Measurements from ENCODE around the gene SUMO2. TPM values are rescaled to one million over a fixed set of nuclear protein-coding genes. Genes with fewer than 3 reads are reported as not detected.
A peak's percentile ranks its signal among the peaks of the same experiment; 100 is the strongest.

SUMO2 gene
- total RNA-seq, 1 donor from 2014 or later: 23.9 TPM

DNA sequence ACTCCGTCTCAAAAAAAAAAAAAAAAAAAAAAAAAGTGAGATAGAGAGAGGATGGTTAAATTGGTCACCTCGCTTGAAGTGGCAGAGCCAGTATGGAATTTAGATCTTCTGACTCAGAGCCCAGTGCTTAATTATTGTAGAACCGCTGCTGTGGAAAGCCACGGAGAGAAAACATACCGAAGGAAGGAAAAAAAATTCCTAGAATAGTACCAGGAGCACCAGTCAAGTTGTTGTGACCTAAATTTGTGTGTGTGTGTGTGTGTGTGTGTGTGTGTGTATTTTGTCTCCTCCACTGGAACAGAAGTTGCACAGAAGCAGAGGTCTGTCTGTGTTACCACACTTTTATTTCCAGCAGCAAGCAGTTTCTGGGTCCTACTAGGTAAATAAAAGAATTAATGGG is 12.1 kb upstream of the SUMO2 start:
- intact Hi-C loops (cut with DNase I): no loop called here
- Histone ChIP-seq H3K27ac (no peak overlapping the region), H3K36me3 (no peaks in the 10 kb centered on the region), H3K27me3 (no peaks in the 10 kb centered on the region), H3K4me3 (no peak overlapping the region), H3K9me3 (no peaks in the 10 kb centered on the region), H3K4me1 (no peaks in the 10 kb centered on the region)
- no peak for TF ChIP-seq CTCF (IDR thresholded peaks at IDR 0.05)
- no peak for DNase-seq (ENCODE audit: low spot score in 2 of 2)

GRCh38 chr17:75191584-75191983 is 8.8 kb upstream of the SUMO2 start:
- Histone ChIP-seq H3K4me1 (no peaks in the 10 kb centered on the region), H3K9me3 (no peaks in the 10 kb centered on the region), H3K36me3 (no peaks in the 10 kb centered on the region), H3K27ac (no peak overlapping the region), H3K4me3 (no peak overlapping the region), H3K27me3 (no peaks in the 10 kb centered on the region)
- intact Hi-C loops (cut with DNase I): no loop called here
- DNase-seq (ENCODE audit: low spot score in 2 of 2): no peak
- no peak for TF ChIP-seq CTCF (IDR thresholded peaks at IDR 0.05)

DNA sequence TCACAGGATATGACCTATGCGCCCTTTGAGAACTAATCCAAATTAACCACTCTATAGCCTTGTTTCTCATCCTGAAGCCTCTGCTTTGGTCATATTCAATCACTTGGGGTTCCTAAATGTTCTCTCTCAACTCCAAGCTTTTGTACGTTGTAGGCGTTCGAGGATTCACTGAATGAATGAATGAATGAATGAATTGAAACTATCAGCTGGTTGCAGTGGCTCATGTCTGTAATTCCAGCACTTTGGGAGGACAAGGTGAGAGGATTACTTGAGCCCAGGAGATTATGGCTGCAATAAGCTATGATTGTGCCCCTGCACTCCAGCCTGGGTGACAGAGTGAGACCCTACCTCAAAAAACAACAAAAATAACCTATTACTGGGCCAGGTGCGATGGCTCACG is 5.9 kb upstream of the SUMO2 start:
- DNase-seq (ENCODE audit: low spot score in 2 of 2): no peak
- TF ChIP-seq CTCF (IDR thresholded peaks at IDR 0.05): no peak
- Histone ChIP-seq H3K4me1 (no peaks in the 10 kb centered on the region), H3K36me3 (no peaks in the 10 kb centered on the region), H3K9me3 (no peaks in the 10 kb centered on the region), H3K27me3 (no peaks in the 10 kb centered on the region), H3K27ac (no peak overlapping the region), H3K4me3 (no peak overlapping the region)
- intact Hi-C loops (cut with DNase I): no loop called here

DNA sequence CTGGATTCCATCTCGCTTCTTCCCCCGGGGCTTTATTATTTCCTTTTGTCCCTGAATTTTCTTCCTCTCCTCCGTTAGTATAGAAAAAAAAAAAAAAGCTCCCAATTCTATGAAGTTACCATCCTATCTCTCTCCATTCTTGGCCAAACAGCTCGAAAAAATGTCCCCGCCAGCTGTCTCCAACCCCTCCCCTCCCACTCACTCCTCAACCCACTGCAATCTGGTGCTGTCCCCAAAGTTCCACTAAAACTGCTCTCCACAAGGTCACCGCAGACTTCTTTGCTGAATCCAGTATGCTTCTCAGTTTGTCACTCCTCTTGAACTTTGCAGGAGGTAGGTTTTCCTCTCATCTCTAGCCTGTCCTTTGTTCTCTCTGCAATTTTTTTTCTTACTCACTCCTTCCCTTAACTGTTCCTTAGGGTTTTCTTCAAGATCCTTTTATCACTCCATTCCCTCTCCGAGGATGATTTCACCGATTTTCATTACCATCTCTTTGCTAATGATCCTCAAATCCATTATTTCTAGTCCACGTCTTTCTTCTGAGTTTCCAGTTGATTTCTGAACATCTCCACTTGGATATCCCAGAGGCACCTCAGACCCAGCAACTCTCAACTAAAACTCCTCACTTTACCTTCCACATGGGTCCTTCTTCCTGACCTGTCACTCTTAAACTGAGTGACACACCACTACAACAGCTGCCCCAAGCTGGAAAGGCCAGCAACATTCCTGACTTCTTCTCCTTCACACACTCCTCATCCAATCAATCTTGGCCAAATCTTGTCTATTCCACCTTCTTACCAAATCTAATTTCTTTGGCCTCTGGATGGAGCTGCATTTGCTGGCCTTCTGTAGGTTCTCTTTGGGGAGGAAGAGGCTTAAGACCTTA is 1.5 kb upstream of the SUMO2 start:
- no peaks in the 10 kb centered on the region for H3K27me3 ChIP-seq
- intact Hi-C loops (cut with DNase I): loop anchor here (2.0 to 5.0 kb wide), 2 partner anchors 21 to 152 kb away; partner anchors contain the start of gene NUP85
- H3K27ac ChIP-seq: peak overlapping the region in 1 of 2 donors; percentile 100
- peaks cover 7 to 8% of the 10 kb centered on the region in 2 donors for H3K36me3 ChIP-seq
- H3K9me3 ChIP-seq: no peaks in the 10 kb centered on the region
- H3K4me3 ChIP-seq: no peak overlapping the region
- H3K4me1 ChIP-seq: peaks cover 6 to 18% of the 10 kb centered on the region in 2 donors
- no peak for TF ChIP-seq CTCF (IDR thresholded peaks at IDR 0.05)
- DNase-seq (ENCODE audit: low spot score in 2 of 2): no peak

GRCh38 chr17:75182319-75182568 is 515 bp downstream of the SUMO2 start:
- H3K4me3 ChIP-seq: peak overlapping the region; percentile 80 to 97
- H3K36me3 ChIP-seq: peaks cover 20% of the 10 kb centered on the region in 2 donors
- no peaks in the 10 kb centered on the region for H3K9me3 ChIP-seq
- H3K27ac ChIP-seq: peak overlapping the region; percentile 94 to 100
- no peaks in the 10 kb centered on the region for H3K27me3 ChIP-seq
- peak in 1 of 3 experiments; percentile 18 for TF ChIP-seq CTCF (IDR thresholded peaks at IDR 0.05)
- H3K4me1 ChIP-seq: peaks cover 6 to 18% of the 10 kb centered on the region in 2 donors
- no peak for DNase-seq (ENCODE audit: low spot score in 2 of 2)
- intact Hi-C loops (cut with DNase I): loop anchor here (1.0 to 5.0 kb wide), 3 partner anchors 23 to 150 kb away; partner anchors contain the start of genes JPT1 and NUP85
